A673 (cell line): ENCODE measurements around the gene OGDH.

ENCODE experiments used
- EZH2 ChIP-seq: fragments of 200-600 bp; sonication (generic); IDR thresholded peaks from 2 replicates; pipeline ENCODE4 v1.6.1; 2017; ENCODE audit warnings: borderline replicate concordance, low read depth, mild to moderate bottlenecking, mixed read lengths, antibody characterized with exemption, low read length; ENCODE audit not compliant: poor library complexity, severe bottlenecking
- TF ChIP-seq, protein P1 (sequence below): fragments of 300-800, 200-600 bp; sonication (generic); conservative IDR thresholded peaks from 2 replicates; pipeline ENCODE4 v1.5.1; 2017; ENCODE audit warnings: low read depth, mild to moderate bottlenecking, antibody characterized with exemption, low read length, moderate library complexity, mixed read lengths

DNA sequence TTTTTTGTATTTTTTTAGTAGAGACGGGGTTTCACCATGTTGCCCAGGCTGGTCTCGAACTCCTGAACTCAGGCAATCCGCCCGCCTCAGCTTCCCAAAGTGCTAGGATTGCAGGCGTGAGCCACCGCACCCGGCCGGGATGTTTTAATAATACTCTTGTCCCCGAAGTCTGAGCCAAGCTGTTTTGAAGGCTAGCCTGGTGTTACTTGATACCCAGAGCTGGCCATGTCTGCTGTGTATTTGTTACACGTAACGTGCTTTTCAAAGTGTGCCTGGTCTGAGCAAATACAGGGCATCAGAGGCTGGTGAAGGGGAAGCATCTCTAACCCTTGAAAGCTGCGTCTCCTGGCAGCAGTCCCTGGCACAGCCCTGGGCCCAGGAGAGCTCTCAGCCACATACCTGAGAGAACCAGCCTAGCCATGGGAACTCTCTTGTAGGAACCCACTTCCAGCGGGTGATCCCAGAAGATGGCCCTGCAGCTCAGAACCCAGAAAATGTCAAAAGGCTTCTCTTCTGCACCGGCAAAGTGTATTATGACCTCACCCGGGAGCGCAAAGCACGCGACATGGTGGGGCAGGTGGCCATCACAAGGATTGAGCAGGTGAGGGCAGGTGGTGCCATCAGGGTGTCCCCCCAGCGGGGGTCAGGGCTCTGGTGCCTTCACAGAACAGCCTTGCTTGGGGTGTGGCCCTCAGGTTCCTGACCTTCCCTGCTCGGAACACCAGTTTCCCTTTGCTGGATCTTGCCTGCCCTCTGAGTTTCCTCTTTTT, 100.5 kb downstream of the OGDH start:
- TF ChIP-seq, protein P1, sequence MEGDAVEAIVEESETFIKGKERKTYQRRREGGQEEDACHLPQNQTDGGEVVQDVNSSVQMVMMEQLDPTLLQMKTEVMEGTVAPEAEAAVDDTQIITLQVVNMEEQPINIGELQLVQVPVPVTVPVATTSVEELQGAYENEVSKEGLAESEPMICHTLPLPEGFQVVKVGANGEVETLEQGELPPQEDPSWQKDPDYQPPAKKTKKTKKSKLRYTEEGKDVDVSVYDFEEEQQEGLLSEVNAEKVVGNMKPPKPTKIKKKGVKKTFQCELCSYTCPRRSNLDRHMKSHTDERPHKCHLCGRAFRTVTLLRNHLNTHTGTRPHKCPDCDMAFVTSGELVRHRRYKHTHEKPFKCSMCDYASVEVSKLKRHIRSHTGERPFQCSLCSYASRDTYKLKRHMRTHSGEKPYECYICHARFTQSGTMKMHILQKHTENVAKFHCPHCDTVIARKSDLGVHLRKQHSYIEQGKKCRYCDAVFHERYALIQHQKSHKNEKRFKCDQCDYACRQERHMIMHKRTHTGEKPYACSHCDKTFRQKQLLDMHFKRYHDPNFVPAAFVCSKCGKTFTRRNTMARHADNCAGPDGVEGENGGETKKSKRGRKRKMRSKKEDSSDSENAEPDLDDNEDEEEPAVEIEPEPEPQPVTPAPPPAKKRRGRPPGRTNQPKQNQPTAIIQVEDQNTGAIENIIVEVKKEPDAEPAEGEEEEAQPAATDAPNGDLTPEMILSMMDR, result no peak
- no peak for TF ChIP-seq EZH2
